ENCODE data around the gene COA6. TPM values are rescaled to one million over a fixed set of nuclear protein-coding genes. Genes with fewer than 3 reads are reported as not detected.

Gene COA6
- total and polyA plus RNA-seq, 10 of the 15 experiments (the other 5 are each of a cell fraction or from before 2014, with no cell fraction given) = 49.9 to 178 (median 71.5) TPM

DNA sequence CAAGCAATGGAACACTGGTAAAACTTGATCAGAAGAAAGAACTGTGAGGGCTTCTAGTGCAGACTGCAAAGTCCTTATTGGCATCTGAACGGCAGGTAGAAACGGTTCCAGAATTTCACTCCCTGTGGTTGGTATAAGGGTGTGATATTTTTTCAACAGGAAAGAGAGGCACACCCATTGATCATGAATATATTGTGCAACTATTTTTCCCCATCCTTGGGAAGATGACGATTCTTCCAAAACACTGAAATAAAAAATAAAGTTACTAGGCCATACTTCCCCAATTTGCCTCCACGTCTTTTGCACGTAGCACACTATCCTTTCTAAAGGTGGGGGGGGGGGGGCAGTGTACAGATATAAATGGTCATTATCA, 56.2 kb downstream of the COA6 start:
- TSS peak; percentile 55 for BruUV-seq (replicated peaks)
- SMC1A ChIA-PET (ENCODE audit: uncharacterized antibody, unreplicated experiment) = interaction anchor here (0.7 kb wide), 2 partner anchors 8 to 56 kb away, joined by 3 to 5 read pairs; no protein-coding TSS in a partner anchor
- Histone ChIP-seq H3K9me3 (replicated peaks; ENCODE audit: control insufficient read depth, insufficient read depth, low read length) (no peaks in the 10 kb centered on the region), H3K27ac (ENCODE audit: control insufficient read depth, insufficient read depth) (no peak overlapping the region), H3K9ac (ENCODE audit: control insufficient read depth, insufficient read depth, low read length) (no peak overlapping the region), H3K4me2 (ENCODE audit: control insufficient read depth, insufficient read depth) (no peak overlapping the region), H3K36me3 (ENCODE audit: control insufficient read depth in 2 of 2, insufficient read depth in 2 of 2, low read length in 1 of 2) (peaks cover 3 to 32% of the 10 kb centered on the region in 2 experiments), H3K4me3 (no peak overlapping the region), H4K20me1 (ENCODE audit: control insufficient read depth, insufficient read depth) (no peaks in the 10 kb centered on the region), H3K27me3 (replicated peaks in 1 of 2; ENCODE audit: control insufficient read depth in 2 of 2, insufficient read depth in 2 of 2, low read length in 1 of 2) (no peaks in the 10 kb centered on the region), H3K4me1 (ENCODE audit: control insufficient read depth, insufficient read depth, low read length) (peaks cover 7% of the 10 kb centered on the region), H2AFZ (ENCODE audit: control insufficient read depth, low read depth, low read length) (no peak overlapping the region), H3K79me2 (ENCODE audit: control insufficient read depth, insufficient read depth, low read length) (no peaks in the 10 kb centered on the region)
- 100% methylated on average over 5 of the region's 5 CpGs for WGBS (ENCODE audit: insufficient coverage, insufficient replicate concordance, low lambda C conversion rate, missing lambda C conversion rate)
- in situ Hi-C loops (cut with MboI) = no loop called here
- no peak for DNase-seq (ENCODE audit: low read depth, low spot score)
- CTCF ChIA-PET = interaction anchor here (1.4 kb wide), 1 partner anchor 10 kb away, joined by 3 read pairs; no protein-coding TSS in a partner anchor
- RAD21 ChIA-PET (ENCODE audit: unreplicated experiment) = no interaction called here
- POLR2A ChIA-PET = no interaction called here
- intact Hi-C loops (cut with micrococcal nuclease; ENCODE audit: unreplicated experiment) = no loop called here
- FAIRE-seq = no peak
- no peak for TF ChIP-seq CBFB (IDR thresholded peaks at IDR 0.05; ENCODE audit: low read depth)
- TF ChIP-seq TAF1 (IDR thresholded peaks at IDR 0.05; ENCODE audit: borderline replicate concordance, low read depth, low read length) = no peak
- TF ChIP-seq CREB1 (IDR thresholded peaks at IDR 0.05; ENCODE audit: low read depth) = no peak
- no peak for TF ChIP-seq ZZZ3 (IDR thresholded peaks at IDR 0.05; ENCODE audit: control insufficient read depth, insufficient read length, low read depth)
- TF ChIP-seq EP300 (IDR thresholded peaks at IDR 0.05; ENCODE audit: borderline replicate concordance in 1 of 2, control insufficient read depth in 1 of 2, low read depth in 2 of 2, low read length in 2 of 2) = no peak
- TF ChIP-seq, protein P1, sequence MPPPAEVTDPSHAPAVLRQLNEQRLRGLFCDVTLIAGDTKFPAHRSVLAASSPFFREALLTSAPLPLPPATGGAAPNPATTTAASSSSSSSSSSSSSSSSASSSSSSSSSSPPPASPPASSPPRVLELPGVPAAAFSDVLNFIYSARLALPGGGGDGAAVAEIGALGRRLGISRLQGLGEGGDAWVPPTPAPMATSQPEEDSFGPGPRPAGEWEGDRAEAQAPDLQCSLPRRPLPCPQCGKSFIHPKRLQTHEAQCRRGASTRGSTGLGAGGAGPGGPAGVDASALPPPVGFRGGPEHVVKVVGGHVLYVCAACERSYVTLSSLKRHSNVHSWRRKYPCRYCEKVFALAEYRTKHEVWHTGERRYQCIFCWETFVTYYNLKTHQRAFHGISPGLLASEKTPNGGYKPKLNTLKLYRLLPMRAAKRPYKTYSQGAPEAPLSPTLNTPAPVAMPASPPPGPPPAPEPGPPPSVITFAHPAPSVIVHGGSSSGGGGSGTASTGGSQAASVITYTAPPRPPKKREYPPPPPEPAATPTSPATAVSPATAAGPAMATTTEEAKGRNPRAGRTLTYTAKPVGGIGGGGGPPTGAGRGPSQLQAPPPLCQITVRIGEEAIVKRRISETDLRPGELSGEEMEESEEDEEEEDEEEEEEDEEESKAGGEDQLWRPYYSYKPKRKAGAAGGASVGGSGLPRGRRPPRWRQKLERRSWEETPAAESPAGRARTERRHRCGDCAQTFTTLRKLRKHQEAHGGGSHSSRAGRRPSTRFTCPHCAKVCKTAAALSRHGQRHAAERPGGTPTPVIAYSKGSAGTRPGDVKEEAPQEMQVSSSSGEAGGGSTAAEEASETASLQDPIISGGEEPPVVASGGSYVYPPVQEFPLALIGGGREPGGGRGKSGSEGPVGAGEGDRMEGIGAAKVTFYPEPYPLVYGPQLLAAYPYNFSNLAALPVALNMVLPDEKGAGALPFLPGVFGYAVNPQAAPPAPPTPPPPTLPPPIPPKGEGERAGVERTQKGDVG (CRISPR knock-in tag; IDR thresholded peaks at IDR 0.05) = no peak
- TF ChIP-seq, protein P2, sequence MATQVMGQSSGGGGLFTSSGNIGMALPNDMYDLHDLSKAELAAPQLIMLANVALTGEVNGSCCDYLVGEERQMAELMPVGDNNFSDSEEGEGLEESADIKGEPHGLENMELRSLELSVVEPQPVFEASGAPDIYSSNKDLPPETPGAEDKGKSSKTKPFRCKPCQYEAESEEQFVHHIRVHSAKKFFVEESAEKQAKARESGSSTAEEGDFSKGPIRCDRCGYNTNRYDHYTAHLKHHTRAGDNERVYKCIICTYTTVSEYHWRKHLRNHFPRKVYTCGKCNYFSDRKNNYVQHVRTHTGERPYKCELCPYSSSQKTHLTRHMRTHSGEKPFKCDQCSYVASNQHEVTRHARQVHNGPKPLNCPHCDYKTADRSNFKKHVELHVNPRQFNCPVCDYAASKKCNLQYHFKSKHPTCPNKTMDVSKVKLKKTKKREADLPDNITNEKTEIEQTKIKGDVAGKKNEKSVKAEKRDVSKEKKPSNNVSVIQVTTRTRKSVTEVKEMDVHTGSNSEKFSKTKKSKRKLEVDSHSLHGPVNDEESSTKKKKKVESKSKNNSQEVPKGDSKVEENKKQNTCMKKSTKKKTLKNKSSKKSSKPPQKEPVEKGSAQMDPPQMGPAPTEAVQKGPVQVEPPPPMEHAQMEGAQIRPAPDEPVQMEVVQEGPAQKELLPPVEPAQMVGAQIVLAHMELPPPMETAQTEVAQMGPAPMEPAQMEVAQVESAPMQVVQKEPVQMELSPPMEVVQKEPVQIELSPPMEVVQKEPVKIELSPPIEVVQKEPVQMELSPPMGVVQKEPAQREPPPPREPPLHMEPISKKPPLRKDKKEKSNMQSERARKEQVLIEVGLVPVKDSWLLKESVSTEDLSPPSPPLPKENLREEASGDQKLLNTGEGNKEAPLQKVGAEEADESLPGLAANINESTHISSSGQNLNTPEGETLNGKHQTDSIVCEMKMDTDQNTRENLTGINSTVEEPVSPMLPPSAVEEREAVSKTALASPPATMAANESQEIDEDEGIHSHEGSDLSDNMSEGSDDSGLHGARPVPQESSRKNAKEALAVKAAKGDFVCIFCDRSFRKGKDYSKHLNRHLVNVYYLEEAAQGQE (IDR thresholded peaks at IDR 0.05; ENCODE audit: low read depth, low read length) = no peak
- TF ChIP-seq, protein P3, sequence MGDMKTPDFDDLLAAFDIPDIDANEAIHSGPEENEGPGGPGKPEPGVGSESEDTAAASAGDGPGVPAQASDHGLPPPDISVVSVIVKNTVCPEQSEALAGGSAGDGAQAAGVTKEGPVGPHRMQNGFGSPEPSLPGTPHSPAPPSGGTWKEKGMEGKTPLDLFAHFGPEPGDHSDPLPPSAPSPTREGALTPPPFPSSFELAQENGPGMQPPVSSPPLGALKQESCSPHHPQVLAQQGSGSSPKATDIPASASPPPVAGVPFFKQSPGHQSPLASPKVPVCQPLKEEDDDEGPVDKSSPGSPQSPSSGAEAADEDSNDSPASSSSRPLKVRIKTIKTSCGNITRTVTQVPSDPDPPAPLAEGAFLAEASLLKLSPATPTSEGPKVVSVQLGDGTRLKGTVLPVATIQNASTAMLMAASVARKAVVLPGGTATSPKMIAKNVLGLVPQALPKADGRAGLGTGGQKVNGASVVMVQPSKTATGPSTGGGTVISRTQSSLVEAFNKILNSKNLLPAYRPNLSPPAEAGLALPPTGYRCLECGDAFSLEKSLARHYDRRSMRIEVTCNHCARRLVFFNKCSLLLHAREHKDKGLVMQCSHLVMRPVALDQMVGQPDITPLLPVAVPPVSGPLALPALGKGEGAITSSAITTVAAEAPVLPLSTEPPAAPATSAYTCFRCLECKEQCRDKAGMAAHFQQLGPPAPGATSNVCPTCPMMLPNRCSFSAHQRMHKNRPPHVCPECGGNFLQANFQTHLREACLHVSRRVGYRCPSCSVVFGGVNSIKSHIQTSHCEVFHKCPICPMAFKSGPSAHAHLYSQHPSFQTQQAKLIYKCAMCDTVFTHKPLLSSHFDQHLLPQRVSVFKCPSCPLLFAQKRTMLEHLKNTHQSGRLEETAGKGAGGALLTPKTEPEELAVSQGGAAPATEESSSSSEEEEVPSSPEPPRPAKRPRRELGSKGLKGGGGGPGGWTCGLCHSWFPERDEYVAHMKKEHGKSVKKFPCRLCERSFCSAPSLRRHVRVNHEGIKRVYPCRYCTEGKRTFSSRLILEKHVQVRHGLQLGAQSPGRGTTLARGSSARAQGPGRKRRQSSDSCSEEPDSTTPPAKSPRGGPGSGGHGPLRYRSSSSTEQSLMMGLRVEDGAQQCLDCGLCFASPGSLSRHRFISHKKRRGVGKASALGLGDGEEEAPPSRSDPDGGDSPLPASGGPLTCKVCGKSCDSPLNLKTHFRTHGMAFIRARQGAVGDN (IDR thresholded peaks at IDR 0.05) = no peak
- TF ChIP-seq RB1 (IDR thresholded peaks at IDR 0.05; ENCODE audit: borderline replicate concordance) = no peak
- no peak for TF ChIP-seq TCF12 (IDR thresholded peaks at IDR 0.05; ENCODE audit: low read depth, low read length)
- no peak for TF ChIP-seq PAX5 (IDR thresholded peaks at IDR 0.05; ENCODE audit: borderline replicate concordance, low read depth, low read length)
- no peak for TF ChIP-seq KLF5 (IDR thresholded peaks at IDR 0.05; ENCODE audit: partially characterized antibody)
- no peak for TF ChIP-seq KDM1A (IDR thresholded peaks at IDR 0.05; ENCODE audit: borderline replicate concordance)
- no peak for TF ChIP-seq HDAC6 (IDR thresholded peaks at IDR 0.05; ENCODE audit: unreplicated experiment)
- ATAC-seq = no peak

Data from GM12878 (cell line).